SK-N-DZ (cell line): ENCODE measurements around the gene CAMKMT.

Experiments
- DNase-seq: peaks from one replicate; pipeline ENCODE4 v3.0.0-alpha.2; 2015; ENCODE audit warnings: low spot score

Gene CAMKMT

DNA sequence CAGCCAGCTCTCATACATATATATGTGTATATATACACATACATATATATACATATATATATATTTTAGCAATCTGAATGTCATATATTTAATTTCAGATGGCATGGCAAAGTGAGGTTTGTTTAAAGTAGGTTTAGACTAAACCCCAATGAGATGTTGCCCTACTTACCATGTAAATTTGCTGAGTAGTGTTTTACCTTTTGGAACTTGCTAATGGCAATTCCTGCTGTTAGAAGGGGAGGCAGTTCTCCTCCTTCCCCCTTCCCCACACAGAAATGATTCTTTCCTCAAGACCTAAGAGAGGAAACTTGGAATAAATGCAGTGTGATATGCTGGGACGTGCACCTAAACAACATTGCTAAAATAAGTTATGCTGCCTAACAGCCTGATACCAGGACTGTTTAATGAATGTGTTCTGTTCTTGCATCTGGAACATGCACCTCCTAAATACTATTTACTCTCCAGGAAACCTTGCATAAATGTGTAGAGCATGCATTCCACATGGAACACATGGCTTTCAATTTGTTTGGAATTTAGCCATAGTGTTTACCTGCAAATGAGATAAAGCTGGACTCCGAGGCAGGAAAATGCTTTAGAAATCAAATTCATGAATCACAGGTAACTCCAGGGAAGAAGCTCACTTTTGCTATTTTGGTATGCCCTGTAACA is 326.8 kb downstream of the CAMKMT start:
- no peak for DNase-seq

GRCh38 chr2:44689516-44689915 is 327.8 kb downstream of the CAMKMT start:
- peak; percentile 41 for DNase-seq

DNA sequence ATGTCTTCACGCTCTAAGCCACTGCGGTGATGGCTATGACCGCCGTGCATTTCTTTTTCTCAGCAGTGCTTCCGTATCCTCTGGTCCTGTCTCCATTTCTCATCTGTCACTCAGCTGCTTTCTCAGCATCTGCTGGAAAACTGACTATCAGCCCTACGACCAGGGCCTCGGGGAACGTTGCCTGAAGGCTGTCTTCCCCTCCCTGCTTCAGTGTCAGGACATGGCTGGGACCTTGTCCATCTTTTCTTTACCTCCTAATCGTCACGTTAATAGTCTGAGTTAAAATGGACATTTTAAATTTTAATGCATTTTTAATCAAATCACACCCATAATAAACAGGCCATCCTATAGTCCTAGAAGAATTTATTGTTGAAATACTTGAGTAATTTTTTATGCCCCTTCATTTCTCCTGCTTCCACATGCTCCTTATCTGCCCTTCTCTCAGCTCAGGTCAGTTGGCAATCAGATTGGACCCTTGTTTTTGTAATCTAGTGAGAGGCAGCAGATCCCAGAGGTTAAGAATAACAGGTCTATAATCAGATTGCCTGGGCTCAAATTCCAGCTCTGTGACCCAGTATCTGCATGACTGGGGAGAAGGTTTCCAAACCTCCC is 329.5 kb downstream of the CAMKMT start:
- DNase-seq, result peak; percentile 92

DNA sequence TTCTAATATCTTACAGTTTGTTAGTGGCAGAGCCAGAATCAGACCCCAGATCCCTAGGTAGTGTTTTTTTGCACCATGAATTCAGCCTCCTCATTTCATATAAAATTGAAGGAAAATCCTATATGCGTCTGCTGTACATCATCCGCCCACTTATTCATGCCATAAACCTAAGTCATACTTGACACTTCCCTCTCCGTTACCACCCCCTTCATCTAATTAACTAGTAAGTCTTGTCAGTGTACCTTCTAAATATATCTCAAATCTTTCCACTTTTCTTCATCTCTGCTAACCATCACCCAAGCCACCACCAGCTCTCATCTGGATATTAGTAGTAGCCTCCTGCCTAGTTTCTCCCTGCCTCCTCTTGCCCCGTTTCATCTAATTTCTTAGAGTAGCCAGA is 331.1 kb downstream of the CAMKMT start:
- DNase-seq, result peak; percentile 85

DNA sequence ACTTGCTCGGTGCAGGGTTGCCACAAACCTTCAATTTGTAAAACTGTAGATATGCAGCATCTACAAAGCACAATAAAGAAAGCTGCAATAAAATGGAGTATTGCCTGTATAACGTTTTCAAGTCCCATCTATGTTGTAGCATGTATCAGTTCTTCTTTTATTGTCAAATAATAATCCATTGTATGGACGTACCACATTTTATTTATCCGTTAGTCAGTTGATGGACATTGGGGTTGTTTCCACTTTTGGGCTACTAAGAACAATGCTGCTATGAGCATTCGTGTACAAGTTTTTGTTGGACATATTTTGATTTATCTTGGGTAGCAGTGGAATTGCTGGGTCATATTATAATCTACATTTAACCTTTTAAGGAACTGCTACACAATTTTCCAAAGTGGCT is 339.1 kb downstream of the CAMKMT start:
- DNase-seq, result no peak

GRCh38 chr2:44705356-44705755 is 343.6 kb downstream of the CAMKMT start:
- DNase-seq, result peak; percentile 59

DNA sequence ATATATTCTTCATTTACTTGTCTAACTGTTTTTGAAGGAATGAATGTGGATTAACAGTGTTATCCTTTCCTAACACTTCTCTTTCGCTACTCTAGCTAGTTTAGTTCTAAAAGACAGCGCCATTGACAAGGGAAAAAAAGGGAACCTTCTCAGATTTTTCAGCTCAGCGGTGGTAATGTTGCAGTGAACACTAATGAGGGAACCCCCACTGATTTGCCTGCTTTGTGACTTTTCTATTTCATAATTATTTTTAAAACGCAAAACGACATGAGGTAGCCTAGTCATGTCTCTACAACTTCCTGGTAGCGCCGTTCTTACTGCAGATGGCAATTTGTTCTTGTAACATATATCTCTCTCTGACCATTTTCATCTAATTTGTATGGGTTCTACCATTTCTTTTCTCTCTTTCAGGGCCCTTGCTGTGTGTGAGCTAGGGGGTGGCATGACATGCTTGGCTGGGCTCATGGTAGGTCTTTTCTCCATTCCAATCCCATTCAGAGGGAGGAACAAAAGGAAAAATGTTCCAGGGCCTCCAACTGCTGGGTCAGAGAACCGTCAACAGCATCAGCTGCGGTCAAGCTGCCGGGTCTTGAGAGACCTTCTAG is 344.2 kb downstream of the CAMKMT start:
- no peak for DNase-seq

GRCh38 chr2:44706681-44707553 is 345.2 kb downstream of the CAMKMT start:
- DNase-seq, result peak; percentile 96

DNA sequence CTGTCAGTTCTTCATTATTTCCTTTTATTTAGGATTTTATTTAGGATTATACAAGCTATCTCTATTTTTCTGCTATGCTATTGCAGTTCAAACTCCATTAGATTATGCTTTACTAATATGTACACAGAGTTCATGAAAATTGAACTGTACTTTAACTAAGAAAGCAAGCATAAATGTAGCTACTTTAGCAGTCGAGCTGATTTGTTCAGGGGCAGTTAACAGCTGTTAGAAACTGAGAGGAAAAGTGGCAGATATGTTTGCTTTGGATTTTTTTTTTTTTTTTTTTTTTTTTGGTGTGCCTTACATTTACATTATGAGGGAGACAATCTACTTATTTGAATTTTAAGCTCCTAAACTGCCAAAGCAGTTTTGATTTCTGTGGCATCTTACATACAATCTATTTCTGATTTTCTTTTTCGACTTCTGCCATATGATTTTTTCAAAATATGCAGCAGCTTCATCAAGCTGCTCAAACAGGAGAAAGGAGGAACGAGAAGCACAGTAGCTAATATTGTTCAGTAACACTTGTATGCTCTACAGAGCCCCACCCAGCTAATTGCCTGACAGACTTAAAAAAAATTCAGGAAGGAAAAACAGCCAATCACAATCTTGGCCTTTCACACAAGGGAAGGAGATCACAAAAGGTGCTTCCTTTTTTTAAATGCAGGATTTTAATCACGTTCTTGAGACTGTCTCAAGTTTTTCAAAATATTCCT is 346.4 kb downstream of the CAMKMT start:
- no peak for DNase-seq

DNA sequence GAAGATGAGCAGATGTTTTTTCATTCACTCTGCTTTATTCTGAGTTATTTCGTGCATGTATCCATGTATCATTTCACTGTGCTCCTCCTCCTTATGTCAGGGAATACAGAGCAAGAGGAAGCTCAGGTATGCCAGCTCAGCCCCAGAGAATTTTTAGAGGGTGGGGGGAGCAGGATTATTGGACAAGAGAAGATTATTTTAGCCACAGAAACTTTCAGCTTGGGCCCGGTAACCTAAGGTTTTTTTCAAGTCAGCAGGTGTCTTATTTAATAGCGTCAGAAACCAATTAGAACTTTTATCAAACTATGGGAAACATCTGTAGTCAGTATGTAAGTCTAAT is 346.9 kb downstream of the CAMKMT start:
- no peak for DNase-seq

DNA sequence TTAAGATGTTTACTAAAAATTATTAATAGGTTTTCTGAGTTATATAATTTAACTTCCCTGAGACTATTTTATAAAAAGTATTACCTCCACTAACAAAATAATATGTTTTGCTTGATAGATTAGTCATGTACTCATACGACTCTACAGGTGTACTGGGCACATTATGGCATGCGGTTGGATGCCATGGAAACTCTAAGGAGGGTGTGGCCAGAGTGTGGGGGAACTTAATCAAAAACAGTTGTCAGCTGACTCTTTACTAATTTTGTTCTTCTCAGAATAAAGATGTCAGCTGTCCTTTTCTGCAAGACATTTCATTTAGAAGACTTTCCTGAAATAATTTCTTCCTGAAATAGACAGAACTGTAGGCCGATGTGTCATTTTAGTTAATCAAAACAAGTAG is 351.4 kb downstream of the CAMKMT start:
- DNase-seq, result no peak

DNA sequence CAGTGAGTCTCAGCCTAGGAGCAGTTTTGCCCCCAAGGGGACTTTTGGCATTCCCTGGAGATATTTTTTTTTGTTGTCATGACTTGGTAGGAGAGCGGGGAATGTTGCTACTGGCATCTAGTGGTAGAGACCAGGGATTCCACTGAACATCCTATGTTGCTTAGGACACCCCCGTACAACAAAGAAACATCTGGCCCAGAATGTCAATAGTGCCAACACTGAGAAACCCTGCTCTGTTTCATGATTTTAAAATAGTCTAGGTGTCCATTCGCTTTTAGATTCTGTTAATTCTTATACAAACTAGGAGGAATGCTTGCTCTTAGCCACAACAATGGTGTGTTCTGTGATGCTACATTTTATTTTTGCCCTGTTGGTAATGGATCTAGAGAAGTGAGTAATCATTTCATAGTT is 353.9 kb downstream of the CAMKMT start:
- DNase-seq, result peak; percentile 70

- no peak for DNase-seq
Observed at GRCh38 chr2:44716131-44716530, 354.4 kb downstream of the CAMKMT start.

- DNase-seq, result no peak
Observed at GRCh38 chr2:44718431-44718830, 356.7 kb downstream of the CAMKMT start.

DNA sequence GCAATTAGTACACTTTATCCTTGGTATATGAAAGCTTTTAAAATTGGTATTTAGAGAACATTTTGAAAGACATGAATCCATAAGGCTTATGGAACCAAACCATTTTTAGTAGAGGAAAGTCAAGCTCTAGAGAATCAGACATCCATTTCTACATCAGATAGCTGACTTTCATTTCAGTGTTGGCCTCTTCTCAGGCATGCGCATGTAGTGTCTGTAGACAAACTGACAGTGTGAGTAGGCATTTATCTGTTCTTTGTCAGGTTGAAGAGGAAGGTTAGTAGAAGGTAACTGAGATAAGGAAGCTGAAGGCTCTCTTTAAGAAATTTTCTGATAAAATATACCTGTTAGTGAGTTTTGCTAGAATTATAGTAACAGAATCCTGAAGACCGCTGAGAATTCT is 357.8 kb downstream of the CAMKMT start:
- no peak for DNase-seq

DNA sequence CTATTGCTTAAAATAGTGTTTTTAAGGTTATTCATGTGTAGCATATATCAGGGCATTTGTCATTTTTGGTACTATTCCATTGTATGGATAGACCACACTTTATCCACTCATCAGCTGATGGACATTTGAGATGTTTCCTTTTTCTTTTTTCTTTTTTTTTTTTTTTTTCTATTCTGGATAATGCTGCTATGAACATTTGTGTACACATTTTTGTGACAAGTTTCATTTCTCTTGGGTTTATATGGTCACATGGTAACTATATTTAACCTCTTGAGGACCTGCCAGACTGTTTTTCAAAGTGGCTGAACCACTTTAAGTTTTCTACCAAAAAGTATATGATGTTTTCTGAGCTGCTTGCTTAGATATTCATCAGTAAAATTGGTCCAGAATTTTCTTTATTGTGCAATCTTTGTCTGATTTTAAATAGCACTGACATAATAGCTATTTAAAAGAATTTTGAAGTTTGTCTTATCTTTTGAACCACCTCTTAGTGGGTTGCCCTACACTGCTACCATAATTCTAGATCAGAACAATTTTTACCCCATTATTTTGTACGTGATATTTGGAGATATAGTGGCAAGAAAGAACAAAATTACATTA is 360.4 kb downstream of the CAMKMT start:
- no peak for DNase-seq

DNA sequence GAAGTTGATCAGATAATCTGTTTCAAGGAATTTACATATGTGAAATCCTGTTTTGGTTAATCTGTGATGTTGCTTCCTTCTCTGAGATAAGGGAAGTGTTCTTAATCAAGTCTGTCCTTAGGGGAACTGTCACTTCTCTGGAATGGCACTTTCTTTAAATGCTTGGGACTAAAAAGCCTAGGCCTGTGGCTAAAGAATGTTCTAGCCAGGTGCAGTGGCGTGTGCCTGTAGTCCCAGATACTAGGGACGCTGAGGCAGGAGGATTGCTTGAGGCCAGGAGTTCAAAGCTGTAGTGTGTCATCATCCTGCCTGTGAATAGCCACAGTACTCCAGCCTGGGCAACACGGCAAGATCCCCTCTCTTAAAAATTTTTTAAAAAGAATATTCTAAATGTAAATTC is 362.2 kb downstream of the CAMKMT start:
- no peak for DNase-seq

GRCh38 chr2:44730593-44730992 is 368.8 kb downstream of the CAMKMT start:
- DNase-seq, result no peak

DNA sequence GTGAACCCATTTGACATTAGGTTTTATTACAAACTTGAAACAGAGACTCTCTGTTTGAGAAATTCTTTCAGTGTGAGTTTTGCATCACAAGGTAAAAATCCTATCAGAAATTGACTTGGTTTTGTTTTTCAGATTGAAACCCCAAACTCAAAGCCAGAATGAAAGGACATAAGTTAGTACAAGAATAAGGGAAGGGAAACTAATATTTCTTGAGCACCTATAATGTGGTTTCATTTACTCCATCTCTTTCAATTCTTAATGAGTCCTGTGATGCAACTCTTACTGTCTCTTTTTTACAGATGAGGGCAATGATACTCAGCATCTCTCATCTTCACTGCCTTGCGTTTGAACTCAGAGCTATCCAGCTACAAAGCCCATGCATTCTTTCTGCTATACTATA is 369.8 kb downstream of the CAMKMT start:
- DNase-seq, result no peak

- no peak for DNase-seq
Observed at GRCh38 chr2:44736270-44736942, 374.7 kb downstream of the CAMKMT start.

DNA sequence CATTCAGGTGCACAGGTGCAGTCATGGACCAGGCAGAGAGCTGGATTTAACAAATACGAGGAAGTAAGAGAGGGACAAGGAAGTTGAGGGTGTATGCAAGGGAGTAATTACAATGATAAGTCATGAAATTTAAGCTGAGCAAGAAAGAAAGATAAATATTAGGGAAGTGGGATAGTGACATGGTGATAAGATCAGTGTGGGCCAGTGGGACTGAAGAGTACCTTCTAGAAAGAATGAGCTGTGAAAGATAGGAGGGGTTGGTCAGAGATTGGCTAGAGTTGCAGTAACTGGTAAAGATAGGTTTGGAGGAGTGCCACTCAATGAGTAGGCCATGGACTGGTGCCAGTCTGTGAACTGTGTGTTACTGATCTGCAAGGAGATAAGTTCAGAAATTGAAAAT is 378.9 kb downstream of the CAMKMT start:
- DNase-seq, result no peak
